ENCODE measurements around the gene KCNQ1OT1.

KCNQ1OT1 gene

GRCh38 chr11:2736577-2737225, 36.9 kb upstream of the KCNQ1OT1 start:
- no peak overlapping the region for H3K4ac ChIP-seq (ENCODE audit: low read depth in 1 of 2, low read length in 2 of 2)
- 93% methylated on average over 21 of the region's 21 CpGs for WGBS

GRCh38 chr11:2735053-2735589, 35.3 kb upstream of the KCNQ1OT1 start:
- Histone ChIP-seq H4K8ac (ENCODE audit: low read length) (no peak overlapping the region), H4K91ac (ENCODE audit: low read length) (no peak overlapping the region), H3K27me3 (ENCODE audit: control insufficient read depth in 1 of 2, insufficient read depth in 1 of 2, low read length in 2 of 2) (peaks cover 0 to 5% of the 10 kb centered on the region in 2 experiments), H3K4me3 (ENCODE audit: insufficient read depth in 1 of 2, low read depth in 1 of 2, low read length in 2 of 2) (no peak overlapping the region), H3K4me1 (ENCODE audit: control insufficient read depth, insufficient read depth, low read depth, low read length) (peaks cover 72% of the 10 kb centered on the region), H3K79me1 (replicated peaks; ENCODE audit: low read length, poor library complexity, severe bottlenecking) (no peaks in the 10 kb centered on the region), H3K4ac (ENCODE audit: low read depth in 1 of 2, low read length in 2 of 2) (no peak overlapping the region), H3K23ac (ENCODE audit: low read length in 2 of 2) (no peak overlapping the region), H2AFZ (ENCODE audit: low read depth, low read length) (no peak overlapping the region), H3K27ac (ENCODE audit: low read length, poor library complexity, severe bottlenecking) (no peak overlapping the region), H2BK120ac (ENCODE audit: low read depth, low read length) (no peak overlapping the region), H3K18ac (ENCODE audit: low read depth in 1 of 2, low read length in 2 of 2) (no peak overlapping the region), H3K9ac (ENCODE audit: low read length) (no peak overlapping the region), H2BK12ac (ENCODE audit: low read length in 2 of 2) (no peak overlapping the region), H2BK15ac (ENCODE audit: low read depth, poor library complexity, severe bottlenecking) (no peak overlapping the region), H2AK5ac (ENCODE audit: low read length, severe bottlenecking) (peak overlapping the region; percentile 14), H3K4me2 (ENCODE audit: low read length, poor library complexity, severe bottlenecking) (no peak overlapping the region), H3K14ac (ENCODE audit: low read length in 2 of 2) (peak overlapping the region in 1 of 2 experiments; percentile 26), H3K36me3 (ENCODE audit: control insufficient read depth in 1 of 2, insufficient read depth in 2 of 2, low read depth in 1 of 2, low read length in 2 of 2) (no peaks in the 10 kb centered on the region), H2BK5ac (ENCODE audit: low read depth, low read length, poor library complexity, severe bottlenecking) (no peak overlapping the region), H3K9me3 (ENCODE audit: control insufficient read depth, low read length) (no peaks in the 10 kb centered on the region)
- 91% methylated on average over 11 of the region's 12 CpGs for WGBS
- DNase-seq = no peak

More at GRCh38 chr11:2736577-2737225, 36.9 kb upstream of the KCNQ1OT1 start:
- no peak overlapping the region for H2BK5ac ChIP-seq (ENCODE audit: low read depth, low read length, poor library complexity, severe bottlenecking)
- H3K18ac ChIP-seq (ENCODE audit: low read depth in 1 of 2, low read length in 2 of 2) = no peak overlapping the region
- peak overlapping the region; percentile 35 for H4K91ac ChIP-seq (ENCODE audit: low read length)
- peak overlapping the region; percentile 32 for H4K8ac ChIP-seq (ENCODE audit: low read length)
- peaks cover 0 to 5% of the 10 kb centered on the region in 2 experiments for H3K27me3 ChIP-seq (ENCODE audit: control insufficient read depth in 1 of 2, insufficient read depth in 1 of 2, low read length in 2 of 2)
- H3K4me2 ChIP-seq (ENCODE audit: low read length, poor library complexity, severe bottlenecking) = no peak overlapping the region
- peak overlapping the region in 1 of 2 experiments; percentile 19 for H3K14ac ChIP-seq (ENCODE audit: low read length in 2 of 2)
- peak overlapping the region; percentile 72 for H2AK5ac ChIP-seq (ENCODE audit: low read length, severe bottlenecking)
- H3K4me3 ChIP-seq (ENCODE audit: insufficient read depth in 1 of 2, low read depth in 1 of 2, low read length in 2 of 2) = no peak overlapping the region
- H3K79me1 ChIP-seq (replicated peaks; ENCODE audit: low read length, poor library complexity, severe bottlenecking) = no peaks in the 10 kb centered on the region
- no peak overlapping the region for H3K9ac ChIP-seq (ENCODE audit: low read length)
- peak overlapping the region; percentile 1 for H2BK120ac ChIP-seq (ENCODE audit: low read depth, low read length)
- H3K23ac ChIP-seq (ENCODE audit: low read length in 2 of 2) = no peak overlapping the region
- H2BK15ac ChIP-seq (ENCODE audit: low read depth, poor library complexity, severe bottlenecking) = peak overlapping the region; percentile 36
- peaks cover 73% of the 10 kb centered on the region for H3K4me1 ChIP-seq (ENCODE audit: control insufficient read depth, insufficient read depth, low read depth, low read length)
- no peak overlapping the region for H3K27ac ChIP-seq (ENCODE audit: low read length, poor library complexity, severe bottlenecking)
- no peak overlapping the region for H2AFZ ChIP-seq (ENCODE audit: low read depth, low read length)
- H3K9me3 ChIP-seq (ENCODE audit: control insufficient read depth, low read length) = no peaks in the 10 kb centered on the region
- H3K36me3 ChIP-seq (ENCODE audit: control insufficient read depth in 1 of 2, insufficient read depth in 2 of 2, low read depth in 1 of 2, low read length in 2 of 2) = no peaks in the 10 kb centered on the region
- peak overlapping the region in 1 of 2 experiments; percentile 0 for H2BK12ac ChIP-seq (ENCODE audit: low read length in 2 of 2)
- no peak for DNase-seq

GRCh38 chr11:2734181-2735052, 34.6 kb upstream of the KCNQ1OT1 start:
- H3K4me2 ChIP-seq (ENCODE audit: low read length, poor library complexity, severe bottlenecking) = no peak overlapping the region
- no peak overlapping the region for H3K23ac ChIP-seq (ENCODE audit: low read length in 2 of 2)
- H3K14ac ChIP-seq (ENCODE audit: low read length in 2 of 2) = no peak overlapping the region
- no peak overlapping the region for H4K91ac ChIP-seq (ENCODE audit: low read length)
- no peak overlapping the region for H2AFZ ChIP-seq (ENCODE audit: low read depth, low read length)
- H2BK12ac ChIP-seq (ENCODE audit: low read length in 2 of 2) = no peak overlapping the region
- no peak overlapping the region for H2BK120ac ChIP-seq (ENCODE audit: low read depth, low read length)
- H4K8ac ChIP-seq (ENCODE audit: low read length) = no peak overlapping the region
- H3K4ac ChIP-seq (ENCODE audit: low read depth in 1 of 2, low read length in 2 of 2) = no peak overlapping the region
- no peaks in the 10 kb centered on the region for H3K36me3 ChIP-seq (ENCODE audit: control insufficient read depth in 1 of 2, insufficient read depth in 2 of 2, low read depth in 1 of 2, low read length in 2 of 2)
- H2AK5ac ChIP-seq (ENCODE audit: low read length, severe bottlenecking) = peak overlapping the region; percentile 40
- H3K9me3 ChIP-seq (ENCODE audit: control insufficient read depth, low read length) = no peaks in the 10 kb centered on the region
- H3K18ac ChIP-seq (ENCODE audit: low read depth in 1 of 2, low read length in 2 of 2) = no peak overlapping the region
- 89% methylated on average over 31 of the region's 32 CpGs for WGBS
- H3K4me3 ChIP-seq (ENCODE audit: insufficient read depth in 1 of 2, low read depth in 1 of 2, low read length in 2 of 2) = no peak overlapping the region
- peak overlapping the region; percentile 71 for H2BK15ac ChIP-seq (ENCODE audit: low read depth, poor library complexity, severe bottlenecking)
- no peak overlapping the region for H3K9ac ChIP-seq (ENCODE audit: low read length)
- no peak for DNase-seq
- no peak overlapping the region for H2BK5ac ChIP-seq (ENCODE audit: low read depth, low read length, poor library complexity, severe bottlenecking)
- peaks cover 70% of the 10 kb centered on the region for H3K4me1 ChIP-seq (ENCODE audit: control insufficient read depth, insufficient read depth, low read depth, low read length)
- H3K79me1 ChIP-seq (replicated peaks; ENCODE audit: low read length, poor library complexity, severe bottlenecking) = no peaks in the 10 kb centered on the region
- H3K27ac ChIP-seq (ENCODE audit: low read length, poor library complexity, severe bottlenecking) = no peak overlapping the region
- peaks cover 0 to 5% of the 10 kb centered on the region in 2 experiments for H3K27me3 ChIP-seq (ENCODE audit: control insufficient read depth in 1 of 2, insufficient read depth in 1 of 2, low read length in 2 of 2)

Measured in mesenchymal stem cell (in vitro differentiated cells and primary cell).